Inflammatory macrophage (primary cell): Measurements from ENCODE around the gene ZNF718.
"Not testable (repeated sequence)": the region's sequence is repeated elsewhere in the genome, so short reads cannot be mapped to it uniquely, and the experiment has no call there.

Source experiments
- DNase-seq, 2 donors: peaks; one replicate each; pipeline ENCODE4 v3.0.0-alpha.2; 2020 to 2022
- total RNA-seq, 18 experiments: gene quantifications; one replicate each; lab custom pipeline; 2026; ENCODE audit warnings: mixed read lengths in 6 of 18, inconsistent platforms in 2 of 18; lab: John Stamatoyannopoulos, UW

Gene ZNF718
- total RNA-seq: 1.4 to 15.4 (median 7.5) reads per million in 18 experiments

- DNase-seq: peak; percentile 97 to 99
These were observed at the start of gene ZNF718 for GRCh38 chr4:124275-125081. Gene ZNF718 (plus strand): TSS chr4:124501. CDS start chr4:124671, 170 bp downstream.

GRCh38 chr4:85951-86350 lies 38.4 kb upstream of the ZNF718 start:
- no peak for DNase-seq

- DNase-seq: not testable (repeated sequence)
These were observed 37.6 kb upstream of the ZNF718 start for GRCh38 chr4:86559-87324.

- DNase-seq: no peak
These were observed 25.9 kb upstream of the ZNF718 start for GRCh38 chr4:98386-98785.

GRCh38 chr4:99863-100262 lies 24.4 kb upstream of the ZNF718 start:
- no peak for DNase-seq

GRCh38 chr4:107083-107443 lies 17.2 kb upstream of the ZNF718 start:
- DNase-seq: no peak

- DNase-seq: no peak
These were observed 16.6 kb upstream of the ZNF718 start for GRCh38 chr4:107444-108429.

- no peak for DNase-seq
These were observed 11.5 kb upstream of the ZNF718 start for GRCh38 chr4:112771-113170.

GRCh38 chr4:113732-114131 lies 10.6 kb upstream of the ZNF718 start:
- no peak for DNase-seq

- DNase-seq: no peak
These were observed 10.2 kb upstream of the ZNF718 start for GRCh38 chr4:114149-114548.

- DNase-seq: no peak
These were observed 7.8 kb upstream of the ZNF718 start for GRCh38 chr4:116499-116898.

- no peak for DNase-seq
These were observed 3.7 kb upstream of the ZNF718 start for GRCh38 chr4:120616-121015.

GRCh38 chr4:121408-122084 lies 2.8 kb upstream of the ZNF718 start:
- peak; percentile 17 to 37 for DNase-seq

- not testable (repeated sequence) for DNase-seq
These were observed 403 bp upstream of the ZNF718 start for GRCh38 chr4:123922-124274.

- peak; percentile 38 to 64 for DNase-seq
These were observed 930 bp downstream of the ZNF718 start for GRCh38 chr4:125091-125771.

- no peak for DNase-seq
These were observed 1.5 kb downstream of the ZNF718 start for GRCh38 chr4:125833-126232.

- DNase-seq: no peak
These were observed 8.2 kb downstream of the ZNF718 start for GRCh38 chr4:132483-132882.

- DNase-seq: peak; percentile 7 to 24
These were observed 14.6 kb downstream of the ZNF718 start for GRCh38 chr4:138935-139334.

GRCh38 chr4:139691-140090 lies 15.4 kb downstream of the ZNF718 start:
- DNase-seq: no peak

- DNase-seq: no peak
These were observed 22.3 kb downstream of the ZNF718 start for GRCh38 chr4:146621-147020.

- no peak for DNase-seq
These were observed 22.9 kb downstream of the ZNF718 start for GRCh38 chr4:147233-147632.
